HG03342 (cell line): ENCODE measurements around the gene HSD11B1L.
"Not testable (repeated sequence)": the region's sequence is repeated elsewhere in the genome, so short reads cannot be mapped to it uniquely, and the experiment has no call there.

Experiments used
- ATAC-seq: cut with Tn5 transposase; IDR thresholded peaks from one replicate; pipeline ENCODE4 v1.9.1; 2021; ENCODE audit warnings: mild to moderate bottlenecking, moderate library complexity; ENCODE audit not compliant: unreplicated experiment

The HSD11B1L gene

GRCh38 chr19:5719961-5720790, 39.3 kb downstream of the HSD11B1L start, which contains the start of the genes CATSPERD and LONP1:
Gene CATSPERD, plus strand, starts transcription at chr19:5720637. Its CDS starts 101 bp downstream, at chr19:5720738.
Gene LONP1, minus strand, starts transcription at chr19:5720146. Its CDS starts 14 bp downstream, at chr19:5720132.
- peak; percentile 84 for ATAC-seq

GRCh38 chr19:5727453-5728050, 46.7 kb downstream of the HSD11B1L start:
- no peak for ATAC-seq

- ATAC-seq: not testable (repeated sequence)
Observed at GRCh38 chr19:5733172-5733571, 52.3 kb downstream of the HSD11B1L start.
